CD8-positive, alpha-beta memory T cell (primary cell): ENCODE data around the gene DNM2. TPM values are rescaled to one million over a fixed set of nuclear protein-coding genes. Genes with fewer than 3 reads are reported as not detected.
"Not testable (repeated sequence)": the region's sequence is repeated elsewhere in the genome, so short reads cannot be mapped to it uniquely, and the experiment has no call there.

Experiments
- CTCF ChIA-PET: fragments of 350-600 bp; sonication (Branson Sonifier 250); formaldehyde crosslinking; loops from one replicate; lab custom pipeline; 2021; ENCODE audit warnings: antibody characterized with exemption; lab: Charles Lee
- POLR2A ChIA-PET: fragments of 350-600 bp; sonication (Branson Sonifier 250); formaldehyde crosslinking; loops from one replicate; lab custom pipeline; 2021; ENCODE audit warnings: antibody characterized with exemption; lab: Charles Lee
- DNase-seq, 5 donors: peaks; one replicate each; pipeline versions ENCODE4 v3.0.0 to v3.0.0-alpha.2; 2020 to 2022; ENCODE audit warnings: mixed read lengths in 1 of 5
- H3K27ac ChIP-seq: one replicate; pipeline ENCODE4 v1.7.0; 2013; ENCODE audit warnings: low read depth, mild to moderate bottlenecking, low read length, moderate library complexity
- H3K27me3 ChIP-seq: 2 replicates; pipeline ENCODE4 v1.7.0; 2013; ENCODE audit warnings: low read length, mild to moderate bottlenecking; ENCODE audit not compliant: insufficient read depth, poor library complexity, severe bottlenecking
- H3K36me3 ChIP-seq: 2 replicates; pipeline ENCODE4 v1.7.0; 2013; ENCODE audit warnings: mild to moderate bottlenecking, low read length, moderate library complexity; ENCODE audit not compliant: insufficient read depth
- H3K4me1 ChIP-seq: 2 replicates; pipeline ENCODE4 v1.7.0; 2013; ENCODE audit warnings: mild to moderate bottlenecking, low read length, moderate library complexity; ENCODE audit not compliant: insufficient read depth
- H3K4me3 ChIP-seq: 2 replicates; pipeline ENCODE4 v1.7.0; 2013; ENCODE audit warnings: mild to moderate bottlenecking, low read length
- H3K9me3 ChIP-seq: 2 replicates; pipeline ENCODE4 v1.7.0; 2013; ENCODE audit warnings: mild to moderate bottlenecking, low read length
- H3K27ac Mint-ChIP-seq, 8 donors: one replicate each; pipeline ENCODE4 v1.8.0; 2020 to 2021; ENCODE audit warnings: mixed read lengths in 8 of 8, mild to moderate bottlenecking in 6 of 8, inconsistent platforms in 3 of 8, moderate library complexity in 3 of 8
- H3K27me3 Mint-ChIP-seq, 2 donors: one replicate each; pipeline ENCODE4 v1.8.0; 2020 to 2021; ENCODE audit warnings: mixed read lengths in 2 of 2, mild to moderate bottlenecking in 1 of 2, moderate library complexity in 1 of 2
- H3K36me3 Mint-ChIP-seq, 3 donors: one replicate each; pipeline ENCODE4 v1.8.0; 2020 to 2021; ENCODE audit warnings: mixed read lengths in 3 of 3, inconsistent platforms in 1 of 3, mild to moderate bottlenecking in 1 of 3
- H3K4me1 Mint-ChIP-seq, 3 donors: one replicate each; pipeline ENCODE4 v1.8.0; 2020 to 2021; ENCODE audit warnings: mixed read lengths in 3 of 3, inconsistent platforms in 1 of 3, mild to moderate bottlenecking in 1 of 3
- H3K4me3 Mint-ChIP-seq, 7 donors: one replicate each; pipeline ENCODE4 v1.8.0; 2020 to 2021; ENCODE audit warnings: mixed read lengths in 7 of 7, mild to moderate bottlenecking in 6 of 7, moderate library complexity in 4 of 7, inconsistent platforms in 2 of 7
- H3K9me3 Mint-ChIP-seq, 5 donors: one replicate each; pipeline ENCODE4 v1.8.0; 2020 to 2022; ENCODE audit warnings: mixed read lengths in 5 of 5, mild to moderate bottlenecking in 3 of 5, moderate library complexity in 2 of 5, inconsistent platforms in 1 of 5
- polyA plus RNA-seq: library from polyadenylated mRNA; unstranded; fragments of 300-500 nt; fragmentation: Illumina TruSeq; gene quantifications from one replicate; pipeline ENCODE4 v1.2.3, GENCODE V29; 2021
- total RNA-seq, 2 experiments: library from RNA; stranded (reverse); gene quantifications; one replicate each; pipeline ENCODE4 v1.2.3, GENCODE V29; 2021

The DNM2 gene
- total and polyA plus RNA-seq, 3 experiments from 2014 or later: 105 to 165 (median 154) TPM

GRCh38 chr19:10848230-10848856, 130.5 kb downstream of the DNM2 start, which contains the start of gene C19orf38:
C19orf38 (plus strand) TSS chr19:10848415; CDS start chr19:10848509, 94 bp downstream.
- Histone ChIP-seq H3K4me1 (no peaks in the 10 kb centered on the region), H3K9me3 (peaks cover 8% of the 10 kb centered on the region), H3K36me3 (no peaks in the 10 kb centered on the region), H3K27me3 (no peaks in the 10 kb centered on the region), H3K27ac (no peak within 1 kb of the TSS), H3K4me3 (no peak within 1 kb of the TSS)
- no peak within 1 kb of the TSS for H3K27ac Mint-ChIP-seq
- ChIA-PET POLR2A (no interaction called here), CTCF (interaction anchor here (1.6 kb wide), 1 partner anchor 16 kb away, joined by 6 read pairs; no protein-coding TSS in a partner anchor)
- H3K27me3 Mint-ChIP-seq: peaks cover 8 to 10% of the 10 kb centered on the region in 2 donors
- no peak for DNase-seq
- peaks cover 0 to 7% (median 4%) of the 10 kb centered on the region in 3 donors for H3K36me3 Mint-ChIP-seq
- H3K9me3 Mint-ChIP-seq: peaks cover 5 to 9% (median 8%) of the 10 kb centered on the region in 5 donors
- H3K4me1 Mint-ChIP-seq: no peaks in the 10 kb centered on the region
- H3K4me3 Mint-ChIP-seq: no peak within 1 kb of the TSS

GRCh38 chr19:10850631-10851030, 132.8 kb downstream of the DNM2 start:
- Histone ChIP-seq H3K36me3 (no peaks in the 10 kb centered on the region), H3K27me3 (no peaks in the 10 kb centered on the region), H3K4me1 (no peaks in the 10 kb centered on the region), H3K4me3 (no peak overlapping the region), H3K9me3 (peaks cover 8% of the 10 kb centered on the region), H3K27ac (no peak overlapping the region)
- Mint-ChIP-seq H3K4me3 (no peak overlapping the region), H3K4me1 (no peaks in the 10 kb centered on the region), H3K27me3 (peaks cover 6 to 8% of the 10 kb centered on the region in 2 donors), H3K9me3 (peaks cover 4 to 8% (median 6%) of the 10 kb centered on the region in 5 donors), H3K27ac (no peak overlapping the region), H3K36me3 (peaks cover 0 to 4% (median 3%) of the 10 kb centered on the region in 3 donors)
- DNase-seq: no peak
- ChIA-PET CTCF (interaction anchor here (1.7 to 3.1 kb wide), 2 partner anchors 14 to 133 kb away, joined by 7 to 12 read pairs; partner anchors contain the start of gene DNM2), POLR2A (interaction anchor here (0.5 kb wide), 2 partner anchors 28 to 41 kb away, joined by 3 read pairs; no protein-coding TSS in a partner anchor)

GRCh38 chr19:10852098-10852800, 134.4 kb downstream of the DNM2 start:
- no peaks in the 10 kb centered on the region for H3K9me3 ChIP-seq
- Mint-ChIP-seq H3K27me3 (peaks cover 6 to 8% of the 10 kb centered on the region in 2 donors), H3K4me1 (no peaks in the 10 kb centered on the region), H3K4me3 (no peak overlapping the region), H3K36me3 (no peaks in the 10 kb centered on the region), H3K27ac (peak overlapping the region in 1 of 8 donors; percentile 57), H3K9me3 (peaks cover 0 to 1% (median 0%) of the 10 kb centered on the region in 5 donors)
- no peak overlapping the region for H3K4me3 ChIP-seq
- H3K36me3 ChIP-seq: no peaks in the 10 kb centered on the region
- ChIA-PET CTCF (interaction anchor here (3.1 to 4.3 kb wide), 2 partner anchors 12 to 135 kb away, joined by 12 to 25 read pairs; partner anchors contain the start of gene DNM2), POLR2A (no interaction called here)
- H3K27ac ChIP-seq: no peak overlapping the region
- H3K4me1 ChIP-seq: no peaks in the 10 kb centered on the region
- DNase-seq: no peak
- H3K27me3 ChIP-seq: no peaks in the 10 kb centered on the region

GRCh38 chr19:10852941-10853340, 135.1 kb downstream of the DNM2 start:
- POLR2A ChIA-PET: no interaction called here
- H3K36me3 Mint-ChIP-seq: no peaks in the 10 kb centered on the region
- CTCF ChIA-PET: interaction anchor here (0.8 to 4.3 kb wide), 2 partner anchors 12 to 135 kb away, joined by 5 to 25 read pairs; partner anchors contain the start of gene DNM2

GRCh38 chr19:10854350-10855089, 136.6 kb downstream of the DNM2 start:
- CTCF ChIA-PET: interaction anchor here (1.2 to 4.3 kb wide), 2 partner anchors 10 to 137 kb away, joined by 4 to 25 read pairs; partner anchors contain the start of gene DNM2
- H3K27ac Mint-ChIP-seq: peak overlapping the region in 1 of 8 donors; percentile 42
- POLR2A ChIA-PET: interaction anchor here (0.6 to 0.7 kb wide), 3 partner anchors 12 to 770 kb away, joined by 3 to 5 read pairs (median 5); no protein-coding TSS in a partner anchor

More at GRCh38 chr19:10852941-10853340, 135.1 kb downstream of the DNM2 start:
- Histone ChIP-seq H3K4me1 (no peaks in the 10 kb centered on the region), H3K36me3 (no peaks in the 10 kb centered on the region), H3K4me3 (no peak overlapping the region), H3K9me3 (no peaks in the 10 kb centered on the region), H3K27ac (no peak overlapping the region), H3K27me3 (no peaks in the 10 kb centered on the region)
- Mint-ChIP-seq H3K4me3 (no peak overlapping the region), H3K27me3 (peaks cover 4 to 6% of the 10 kb centered on the region in 2 donors), H3K9me3 (no peaks in the 10 kb centered on the region), H3K4me1 (no peaks in the 10 kb centered on the region), H3K27ac (no peak overlapping the region)
- no peak for DNase-seq

GRCh38 chr19:10855879-10856522, 138.1 kb downstream of the DNM2 start:
- Histone ChIP-seq H3K36me3 (no peaks in the 10 kb centered on the region), H3K4me3 (no peak overlapping the region), H3K4me1 (no peaks in the 10 kb centered on the region), H3K9me3 (no peaks in the 10 kb centered on the region), H3K27me3 (no peaks in the 10 kb centered on the region), H3K27ac (no peak overlapping the region)
- Mint-ChIP-seq H3K27me3 (no peaks in the 10 kb centered on the region), H3K36me3 (peaks cover 0 to under 1% (median 0%) of the 10 kb centered on the region in 3 donors), H3K27ac (peak overlapping the region in 1 of 8 donors; percentile 79), H3K4me1 (peaks cover 0 to under 1% (median 0%) of the 10 kb centered on the region in 3 donors), H3K4me3 (no peak overlapping the region), H3K9me3 (no peaks in the 10 kb centered on the region)
- ChIA-PET CTCF (interaction anchor here (0.9 to 4.3 kb wide), 4 partner anchors 9 to 139 kb away, joined by 3 to 25 read pairs (median 4); partner anchors contain the start of genes DNM2 and TMED1), POLR2A (no interaction called here)
- no peak for DNase-seq

More at GRCh38 chr19:10854350-10855089, 136.6 kb downstream of the DNM2 start:
- no peak overlapping the region for H3K4me3 ChIP-seq
- no peak overlapping the region for H3K27ac ChIP-seq
- H3K27me3 Mint-ChIP-seq: peaks cover 0 to 6% of the 10 kb centered on the region in 2 donors
- H3K4me1 ChIP-seq: no peaks in the 10 kb centered on the region
- H3K36me3 Mint-ChIP-seq: no peaks in the 10 kb centered on the region
- H3K4me3 Mint-ChIP-seq: no peak overlapping the region
- no peaks in the 10 kb centered on the region for H3K36me3 ChIP-seq
- H3K9me3 ChIP-seq: no peaks in the 10 kb centered on the region
- H3K9me3 Mint-ChIP-seq: no peaks in the 10 kb centered on the region
- no peak for DNase-seq
- H3K27me3 ChIP-seq: no peaks in the 10 kb centered on the region
- no peaks in the 10 kb centered on the region for H3K4me1 Mint-ChIP-seq

- H3K27me3 Mint-ChIP-seq, H3K36me3 Mint-ChIP-seq, H3K36me3 ChIP-seq, H3K4me3 ChIP-seq, H3K9me3 Mint-ChIP-seq, H3K9me3 ChIP-seq, H3K27ac Mint-ChIP-seq, H3K27ac ChIP-seq, DNase-seq, H3K4me1 ChIP-seq, H3K27me3 ChIP-seq, H3K4me1 Mint-ChIP-seq, H3K4me3 Mint-ChIP-seq: not testable (repeated sequence)
- ChIA-PET CTCF (interaction anchor here (0.9 to 1.5 kb wide), 3 partner anchors 21 to 139 kb away, joined by 3 to 4 read pairs (median 3); partner anchors contain the start of genes DNM2 and TMED1), POLR2A (interaction anchor here (0.6 kb wide), 1 partner anchor 73 kb away, joined by 3 read pairs; no protein-coding TSS in a partner anchor)
Measured at GRCh38 chr19:10856899-10857298, 139.0 kb downstream of the DNM2 start.
